H9 (cell line): ENCODE results near the gene RMI1. TPM values are rescaled to one million over a fixed set of nuclear protein-coding genes. Genes with fewer than 3 reads are reported as not detected.

Source experiments
- DNase-seq: peaks from one replicate; pipeline ENCODE4 v3.0.0-alpha.2; 2017
- H2AFZ ChIP-seq: one replicate; pipeline ENCODE4 v1.6.1; 2013; ENCODE audit warnings: mild to moderate bottlenecking, low read length, control low read depth, moderate library complexity
- H2AK5ac ChIP-seq: 2 replicates; pipeline ENCODE4 v1.6.1; 2013; ENCODE audit warnings: low read length, control low read depth, mixed read lengths; ENCODE audit not compliant: insufficient read length
- H2BK120ac ChIP-seq: one replicate; pipeline ENCODE4 v1.6.1; 2013; ENCODE audit warnings: low read depth, mild to moderate bottlenecking, low read length, control low read depth, inconsistent platforms; ENCODE audit not compliant: poor library complexity, severe bottlenecking
- H2BK12ac ChIP-seq: 2 replicates; pipeline ENCODE4 v1.6.1; 2013; ENCODE audit warnings: low read length, control low read depth, mixed read lengths, low read depth; ENCODE audit not compliant: insufficient read length
- H2BK15ac ChIP-seq: 2 replicates; pipeline ENCODE4 v1.6.1; 2013; ENCODE audit warnings: low read depth, low read length, control low read depth
- H2BK20ac ChIP-seq: one replicate; pipeline ENCODE4 v1.6.1; 2013; ENCODE audit warnings: low read depth, mild to moderate bottlenecking, low read length, control low read depth, inconsistent platforms; ENCODE audit not compliant: poor library complexity, severe bottlenecking
- H2BK5ac ChIP-seq: 2 replicates; pipeline ENCODE4 v1.6.1; 2013; ENCODE audit warnings: low read length, control low read depth, mixed read lengths; ENCODE audit not compliant: insufficient read length
- H3K14ac ChIP-seq: 2 replicates; pipeline ENCODE4 v1.6.1; 2013; ENCODE audit warnings: low read length, control low read depth; ENCODE audit not compliant: insufficient read depth
- H3K18ac ChIP-seq: 2 replicates; pipeline ENCODE4 v1.6.1; 2013; ENCODE audit warnings: low read depth, mild to moderate bottlenecking, mixed read lengths, low read length, control low read depth; ENCODE audit not compliant: insufficient read length
- H3K23ac ChIP-seq: 2 replicates; pipeline ENCODE4 v1.6.1; 2013; ENCODE audit warnings: low read length, control low read depth, mixed read lengths, low read depth; ENCODE audit not compliant: insufficient read length
- H3K23me2 ChIP-seq: 2 replicates; pipeline ENCODE4 v1.6.1; 2013; ENCODE audit warnings: low read depth, mild to moderate bottlenecking, mixed read lengths, low read length, control low read depth; ENCODE audit not compliant: insufficient read length, poor library complexity, severe bottlenecking
- H3K27ac ChIP-seq: 2 replicates; pipeline ENCODE4 v1.5.1; 2013; ENCODE audit warnings: low read length, control low read depth, mixed read lengths, low read depth; ENCODE audit not compliant: insufficient read length
- H3K27me3 ChIP-seq: 2 replicates; pipeline ENCODE4 v1.6.1; 2013; ENCODE audit warnings: low read length, control low read depth, inconsistent platforms; ENCODE audit not compliant: insufficient read depth
- H3K4ac ChIP-seq: 2 replicates; pipeline ENCODE4 v1.6.1; 2013; ENCODE audit warnings: low read depth, mild to moderate bottlenecking, control low read depth, inconsistent platforms, low read length, moderate library complexity
- H3K4me1 ChIP-seq: 2 replicates; pipeline ENCODE4 v1.6.1; 2013; ENCODE audit warnings: low read length, control low read depth, inconsistent platforms; ENCODE audit not compliant: insufficient read depth
- H3K4me2 ChIP-seq: 2 replicates; pipeline ENCODE4 v1.6.1; 2013; ENCODE audit warnings: low read length, control low read depth, mixed read lengths; ENCODE audit not compliant: insufficient read length, insufficient read depth
- H3K56ac ChIP-seq: 2 replicates; pipeline ENCODE4 v1.6.1; 2013; ENCODE audit warnings: low read depth, mild to moderate bottlenecking, mixed read lengths, low read length, control low read depth; ENCODE audit not compliant: insufficient read length
- H3K79me1 ChIP-seq: 2 replicates; pipeline ENCODE4 v1.6.1; 2013; ENCODE audit warnings: low read depth, mild to moderate bottlenecking, moderate library complexity, low read length, control low read depth, inconsistent platforms; ENCODE audit not compliant: insufficient read depth, poor library complexity, severe bottlenecking
- H3K79me2 ChIP-seq: 2 replicates; pipeline ENCODE4 v1.6.1; 2013; ENCODE audit warnings: low read length, control low read depth, inconsistent platforms; ENCODE audit not compliant: insufficient read depth
- H3K9ac ChIP-seq: 2 replicates; pipeline ENCODE4 v1.6.1; 2013; ENCODE audit warnings: low read length, control low read depth, mixed read lengths; ENCODE audit not compliant: insufficient read length; ENCODE audit errors: extremely low read depth
- H3K9me3 ChIP-seq: one replicate; pipeline ENCODE4 v1.6.1; 2013; ENCODE audit warnings: low read depth, low read length, inconsistent platforms; ENCODE audit not compliant: control insufficient read depth
- H3T11ph ChIP-seq: one replicate; pipeline ENCODE4 v1.6.1; 2013; ENCODE audit warnings: mild to moderate bottlenecking, low read length, control low read depth, inconsistent platforms
- H4K20me1 ChIP-seq: one replicate; pipeline ENCODE4 v1.6.1; 2013; ENCODE audit not compliant: control insufficient read depth, insufficient read length, insufficient read depth
- H4K5ac ChIP-seq: 2 replicates; pipeline ENCODE4 v1.6.1; 2013; ENCODE audit warnings: low read depth, mild to moderate bottlenecking, mixed read lengths, low read length, control low read depth; ENCODE audit not compliant: insufficient read length
- H4K8ac ChIP-seq: replicated peaks from 2 replicates; pipeline ENCODE4 v1.6.1; 2013; ENCODE audit warnings: low read length, control low read depth, mixed read lengths, low read depth; ENCODE audit not compliant: insufficient read length
- H4K91ac ChIP-seq: 2 replicates; pipeline ENCODE4 v1.6.1; 2013; ENCODE audit warnings: low read depth, mild to moderate bottlenecking, moderate library complexity, mixed read lengths, low read length, control low read depth; ENCODE audit not compliant: insufficient read length
- H3K27ac Mint-ChIP-seq, 3 experiments: 2 replicates in 2 of 3; 3 replicates in 1 of 3; pipeline ENCODE4 v1.8.0; 2020 to 2021; ENCODE audit warnings: mixed read lengths in 3 of 3, mild to moderate bottlenecking in 1 of 3, moderate library complexity in 1 of 3
- H3K27me3 Mint-ChIP-seq: 2 replicates; pipeline ENCODE4 v1.8.0; 2021; ENCODE audit warnings: low read depth, mild to moderate bottlenecking, moderate library complexity, mixed read lengths
- H3K36me3 Mint-ChIP-seq, 3 experiments: 2 replicates in 2 of 3; 3 replicates in 1 of 3; pipeline ENCODE4 v1.8.0; 2020 to 2021; ENCODE audit warnings: low read depth in 3 of 3, mixed read lengths in 3 of 3; ENCODE audit not compliant: insufficient read depth in 1 of 3
- H3K4me1 Mint-ChIP-seq, 2 experiments: 2 replicates each; pipeline ENCODE4 v1.8.0; 2020; ENCODE audit warnings: mixed read lengths in 2 of 2
- H3K4me3 Mint-ChIP-seq, 2 experiments: 2 replicates in 1 of 2; 3 replicates in 1 of 2; pipeline ENCODE4 v1.8.0; 2020 to 2021; ENCODE audit warnings: mild to moderate bottlenecking in 2 of 2, mixed read lengths in 2 of 2, moderate library complexity in 1 of 2
- H3K9me3 Mint-ChIP-seq, 2 experiments: 2 replicates in 1 of 2; 3 replicates in 1 of 2; pipeline ENCODE4 v1.8.0; 2020; ENCODE audit warnings: mild to moderate bottlenecking in 2 of 2, mixed read lengths in 2 of 2, moderate library complexity in 1 of 2
- WGBS: extraction: QIAGEN DNeasy Blood & Tissue Kit; methylation state at CpG from one replicate; pipeline ENCODE4 v1.1.7; 2013; ENCODE audit warnings: missing lambda C conversion rate, low lambda C conversion rate, mixed read lengths; ENCODE audit not compliant: insufficient read length; ENCODE audit errors: extremely low coverage; 5-methylcytosine and 5-hydroxymethylcytosine counted together
- total RNA-seq: library from RNA; stranded (reverse); gene quantifications from 2 replicates; pipeline ENCODE4 v1.2.1, GENCODE V29; 2021
- TF ChIP-seq, protein P1 (sequence below): fragments of 200-600 bp; sonication (generic); conservative IDR thresholded peaks from 3 replicates; pipeline ENCODE4 v1.8.0; 2021; ENCODE audit warnings: antibody characterized with exemption, mild to moderate bottlenecking

Gene RMI1
- total RNA-seq, 1 experiment from 2014 or later = 22.4 TPM

DNA sequence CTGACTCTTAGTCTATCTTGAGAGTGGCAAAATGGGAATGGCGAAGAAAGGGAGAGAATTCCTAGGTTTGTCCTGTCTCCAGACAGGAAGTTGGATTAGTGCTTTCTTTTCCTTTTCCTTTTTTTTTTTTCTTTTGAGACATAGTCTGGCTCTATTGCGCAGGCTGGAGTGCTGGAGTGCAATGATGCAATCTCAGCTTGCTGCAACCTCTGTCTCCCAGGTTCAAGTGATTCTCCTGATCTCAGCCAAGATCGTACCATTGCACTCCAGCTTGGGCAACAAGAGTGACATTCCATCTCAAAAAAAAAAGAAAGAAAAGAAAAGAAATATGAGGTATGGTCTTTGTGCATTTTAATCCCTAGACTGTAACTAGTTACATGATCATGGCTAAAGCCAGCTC, 46.8 kb upstream of the RMI1 start:
- H3K27ac Mint-ChIP-seq = 0 out of 7 replicates have a peak overlapping the region, but pooled peaks of 1 of the 3 experiments have one; percentile 60

More for the DNA sequence above, 46.8 kb upstream of the RMI1 start:
- H3K79me2 ChIP-seq = no peaks in the 10 kb centered on the region
- no peak overlapping the region for H2BK15ac ChIP-seq
- no peak overlapping the region for H3T11ph ChIP-seq
- no peaks in the 10 kb centered on the region for H3K23me2 ChIP-seq
- no peak overlapping the region for H3K4me3 Mint-ChIP-seq
- no peak overlapping the region for H3K27ac ChIP-seq
- no peak overlapping the region for H2BK20ac ChIP-seq
- no peak overlapping the region for H4K5ac ChIP-seq
- H2AK5ac ChIP-seq = no peak overlapping the region
- H4K91ac ChIP-seq = no peak overlapping the region
- no peaks in the 10 kb centered on the region for H3K9me3 ChIP-seq
- H3K36me3 Mint-ChIP-seq = no peaks in the 10 kb centered on the region
- no peak overlapping the region for H2BK12ac ChIP-seq
- no peak overlapping the region for H2BK5ac ChIP-seq
- no peaks in the 10 kb centered on the region for H3K9me3 Mint-ChIP-seq
- H4K20me1 ChIP-seq = no peaks in the 10 kb centered on the region
- H3K4ac ChIP-seq = no peak overlapping the region
- H3K23ac ChIP-seq = no peak overlapping the region
- H3K4me2 ChIP-seq = no peak overlapping the region
- H4K8ac ChIP-seq = no peak overlapping the region
- no peak overlapping the region for H3K56ac ChIP-seq
- H2AFZ ChIP-seq = no peak overlapping the region
- no peaks in the 10 kb centered on the region for H3K79me1 ChIP-seq
- DNase-seq = no peak
- H3K4me1 Mint-ChIP-seq = peaks cover 12 to 19% of the 10 kb centered on the region in 2 experiments
- H3K27me3 Mint-ChIP-seq = no peaks in the 10 kb centered on the region
- no peaks in the 10 kb centered on the region for H3K27me3 ChIP-seq
- no peak overlapping the region for H3K14ac ChIP-seq
- H3K4me1 ChIP-seq = no peaks in the 10 kb centered on the region
- TF ChIP-seq, protein P1, sequence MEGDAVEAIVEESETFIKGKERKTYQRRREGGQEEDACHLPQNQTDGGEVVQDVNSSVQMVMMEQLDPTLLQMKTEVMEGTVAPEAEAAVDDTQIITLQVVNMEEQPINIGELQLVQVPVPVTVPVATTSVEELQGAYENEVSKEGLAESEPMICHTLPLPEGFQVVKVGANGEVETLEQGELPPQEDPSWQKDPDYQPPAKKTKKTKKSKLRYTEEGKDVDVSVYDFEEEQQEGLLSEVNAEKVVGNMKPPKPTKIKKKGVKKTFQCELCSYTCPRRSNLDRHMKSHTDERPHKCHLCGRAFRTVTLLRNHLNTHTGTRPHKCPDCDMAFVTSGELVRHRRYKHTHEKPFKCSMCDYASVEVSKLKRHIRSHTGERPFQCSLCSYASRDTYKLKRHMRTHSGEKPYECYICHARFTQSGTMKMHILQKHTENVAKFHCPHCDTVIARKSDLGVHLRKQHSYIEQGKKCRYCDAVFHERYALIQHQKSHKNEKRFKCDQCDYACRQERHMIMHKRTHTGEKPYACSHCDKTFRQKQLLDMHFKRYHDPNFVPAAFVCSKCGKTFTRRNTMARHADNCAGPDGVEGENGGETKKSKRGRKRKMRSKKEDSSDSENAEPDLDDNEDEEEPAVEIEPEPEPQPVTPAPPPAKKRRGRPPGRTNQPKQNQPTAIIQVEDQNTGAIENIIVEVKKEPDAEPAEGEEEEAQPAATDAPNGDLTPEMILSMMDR = no peak
- H3K18ac ChIP-seq = no peak overlapping the region
- no CpG with 5 or more reads among the region's 3 CpGs for WGBS
- no peak overlapping the region for H3K9ac ChIP-seq
- no peak overlapping the region for H2BK120ac ChIP-seq
